ENCODE results near the gene HEXIM2. TPM values are rescaled to one million over a fixed set of nuclear protein-coding genes. Genes with fewer than 3 reads are reported as not detected.

The HEXIM2 gene
- total RNA-seq, 2 experiments from 2014 or later: 5.3 to 8.4 TPM

DNA sequence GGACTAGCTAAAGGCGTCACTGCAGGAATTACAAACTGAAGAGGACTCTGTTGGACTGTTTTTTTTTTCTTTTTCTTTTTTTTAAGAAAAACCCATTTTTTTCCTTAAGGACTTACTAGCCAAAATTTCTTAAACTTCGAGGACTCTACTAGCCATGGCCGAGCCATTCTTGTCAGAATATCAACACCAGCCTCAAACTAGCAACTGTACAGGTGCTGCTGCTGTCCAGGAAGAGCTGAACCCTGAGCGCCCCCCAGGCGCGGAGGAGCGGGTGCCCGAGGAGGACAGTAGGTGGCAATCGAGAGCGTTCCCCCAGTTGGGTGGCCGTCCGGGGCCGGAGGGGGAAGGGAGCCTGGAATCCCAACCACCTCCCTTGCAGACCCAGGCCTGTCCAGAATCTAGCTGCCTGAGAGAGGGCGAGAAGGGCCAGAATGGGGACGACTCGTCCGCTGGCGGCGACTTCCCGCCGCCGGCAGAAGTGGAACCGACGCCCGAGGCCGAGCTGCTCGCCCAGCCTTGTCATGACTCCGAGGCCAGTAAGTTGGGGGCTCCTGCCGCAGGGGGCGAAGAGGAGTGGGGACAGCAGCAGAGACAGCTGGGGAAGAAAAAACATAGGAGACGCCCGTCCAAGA lies 12.5 kb upstream of the HEXIM2 start:
- peak; percentile 80 for DNase-seq
- Mint-ChIP-seq H3K9me3 (no peaks in the 10 kb centered on the region), H3K4me1 (peaks cover 50% of the 10 kb centered on the region), H3K36me3 (ENCODE audit: low read depth) (peaks cover 15% of the 10 kb centered on the region), H3K27ac (peak overlapping the region; percentile 100), H3K27me3 (no peaks in the 10 kb centered on the region), H3K4me3 (peak overlapping the region; percentile 98)
- POLR2A ChIA-PET: interaction anchor here (0.5 to 2.4 kb wide), 7 partner anchors 12 to 1091 kb away, joined by 3 to 24 read pairs (median 5); partner anchors contain the start of genes ACBD4 and HEXIM2
- CTCF ChIA-PET: interaction anchor here (0.6 to 11.0 kb wide), 35 partner anchors 10 to 263 kb away, joined by 3 to 203 read pairs (median 4); partner anchors contain the start of genes ACBD4, EFTUD2, FMNL1 and HEXIM2

GRCh38 chr17:45149669-45150664 lies 11.7 kb upstream of the HEXIM2 start:
- ChIA-PET CTCF (interaction anchor here (0.6 to 11.0 kb wide), 26 partner anchors 11 to 263 kb away, joined by 3 to 203 read pairs (median 5); partner anchors contain the start of genes ACBD4, FMNL1, HEXIM2 and PLCD3), POLR2A (interaction anchor here (1.6 to 2.4 kb wide), 2 partner anchors 11 to 48 kb away, joined by 7 to 24 read pairs; partner anchors contain the start of gene HEXIM2)
- Mint-ChIP-seq H3K36me3 (ENCODE audit: low read depth) (peaks cover 15% of the 10 kb centered on the region), H3K9me3 (no peaks in the 10 kb centered on the region), H3K27ac (peak overlapping the region; percentile 100), H3K4me3 (peak overlapping the region; percentile 98), H3K27me3 (no peaks in the 10 kb centered on the region), H3K4me1 (peaks cover 49% of the 10 kb centered on the region)
- DNase-seq: peak; percentile 43

- ChIA-PET CTCF (interaction anchor here (0.6 to 11.0 kb wide), 15 partner anchors 10 to 1205 kb away, joined by 3 to 203 read pairs (median 3); partner anchors contain the start of genes ACBD4 and HEXIM2), POLR2A (interaction anchor here (1.7 kb wide), 1 partner anchor 10 kb away, joined by 7 read pairs; the partner anchor contains the start of gene HEXIM2)
- no peak for DNase-seq
- Mint-ChIP-seq H3K9me3 (no peaks in the 10 kb centered on the region), H3K36me3 (ENCODE audit: low read depth) (peaks cover 17% of the 10 kb centered on the region), H3K27ac (peak overlapping the region; percentile 82), H3K4me1 (peaks cover 44% of the 10 kb centered on the region), H3K4me3 (peak overlapping the region; percentile 98), H3K27me3 (no peaks in the 10 kb centered on the region)
Observed at GRCh38 chr17:45150911-45151809, 10.5 kb upstream of the HEXIM2 start.

DNA sequence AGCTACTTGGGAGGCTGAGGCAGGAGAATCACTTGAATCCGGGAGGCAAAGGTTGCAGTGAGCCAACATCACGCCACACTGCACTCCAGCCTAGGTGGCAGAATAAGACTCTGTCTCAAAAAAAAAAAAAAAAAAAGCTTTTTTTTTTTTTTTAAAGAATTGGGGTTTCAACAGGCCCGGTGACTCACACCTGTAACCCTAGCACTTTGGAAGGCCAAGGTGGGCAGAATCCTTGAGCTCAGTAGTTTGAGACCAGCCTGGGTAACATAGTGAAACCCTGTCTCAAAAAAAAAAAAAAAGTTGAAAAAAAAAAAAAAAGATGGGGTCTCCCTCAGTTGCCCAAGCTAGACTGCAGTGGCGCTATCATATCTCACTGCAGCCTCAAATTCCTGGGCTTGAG lies 6.6 kb upstream of the HEXIM2 start:
- POLR2A ChIA-PET: no interaction called here
- H3K4me1 Mint-ChIP-seq: peaks cover 44% of the 10 kb centered on the region
- no peaks in the 10 kb centered on the region for H3K27me3 Mint-ChIP-seq
- CTCF ChIA-PET: interaction anchor here (0.6 to 11.0 kb wide), 6 partner anchors 14 to 518 kb away, joined by 3 to 203 read pairs (median 4); partner anchors contain the start of gene ACBD4
- H3K4me3 Mint-ChIP-seq: no peak overlapping the region
- no peaks in the 10 kb centered on the region for H3K9me3 Mint-ChIP-seq
- no peak overlapping the region for H3K27ac Mint-ChIP-seq
- peaks cover 20% of the 10 kb centered on the region for H3K36me3 Mint-ChIP-seq (ENCODE audit: low read depth)
- DNase-seq: no peak

DNA sequence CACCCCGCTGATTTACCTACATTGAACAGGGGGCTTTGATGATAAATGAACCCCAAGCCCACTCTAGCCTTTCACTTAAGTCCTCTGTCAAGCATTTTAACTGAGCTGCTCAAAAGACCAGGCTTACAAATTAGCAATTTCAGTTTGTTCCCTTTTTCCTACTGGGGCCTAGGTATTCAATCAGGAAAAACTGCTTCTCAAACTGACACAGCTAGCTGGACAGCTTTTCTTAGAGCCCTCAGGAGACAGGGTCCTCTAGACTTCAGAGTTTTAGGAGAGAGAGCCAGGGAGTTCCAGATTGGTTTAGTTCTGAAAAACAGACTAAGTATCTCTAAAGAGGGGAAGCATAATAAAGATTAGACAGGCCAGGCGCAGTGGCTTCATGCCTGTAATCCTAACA lies 6.2 kb upstream of the HEXIM2 start:
- Mint-ChIP-seq H3K27ac (no peak overlapping the region), H3K4me1 (peaks cover 42% of the 10 kb centered on the region)

DNA sequence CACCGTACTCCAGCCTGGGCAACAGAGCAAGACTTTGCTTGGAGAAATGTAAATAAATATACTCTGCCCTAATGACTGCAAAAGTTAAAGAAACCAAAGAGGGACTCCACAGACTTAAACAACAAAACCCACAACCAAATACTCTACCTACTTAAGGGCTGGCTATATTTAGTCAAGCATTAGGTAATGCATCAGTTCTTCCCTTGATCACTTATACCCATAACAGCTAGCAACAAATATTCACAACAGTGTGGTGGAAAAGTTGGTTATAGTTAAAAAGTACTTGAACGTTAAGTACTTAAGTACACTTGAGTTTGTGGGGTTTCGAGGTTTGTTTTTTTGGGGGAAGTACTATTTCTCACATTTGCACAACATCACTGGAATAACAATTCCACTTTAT lies 5.4 kb upstream of the HEXIM2 start:
- Mint-ChIP-seq H3K27ac (no peak overlapping the region), H3K9me3 (no peaks in the 10 kb centered on the region), H3K36me3 (ENCODE audit: low read depth) (peaks cover 23% of the 10 kb centered on the region), H3K4me3 (no peak overlapping the region), H3K27me3 (no peaks in the 10 kb centered on the region), H3K4me1 (peaks cover 35% of the 10 kb centered on the region)
- DNase-seq: no peak
- ChIA-PET CTCF (interaction anchor here (11.0 kb wide), 1 partner anchor 20 kb away, joined by 203 read pairs; the partner anchor contains the start of gene ACBD4), POLR2A (no interaction called here)

More for the DNA sequence above, 6.2 kb upstream of the HEXIM2 start:
- POLR2A ChIA-PET: no interaction called here
- Mint-ChIP-seq H3K4me3 (no peak overlapping the region), H3K36me3 (ENCODE audit: low read depth) (peaks cover 21% of the 10 kb centered on the region), H3K9me3 (no peaks in the 10 kb centered on the region), H3K27me3 (no peaks in the 10 kb centered on the region)
- CTCF ChIA-PET: interaction anchor here (0.6 to 11.0 kb wide), 4 partner anchors 19 to 234 kb away, joined by 3 to 203 read pairs (median 4); partner anchors contain the start of gene ACBD4
- DNase-seq: no peak

DNA sequence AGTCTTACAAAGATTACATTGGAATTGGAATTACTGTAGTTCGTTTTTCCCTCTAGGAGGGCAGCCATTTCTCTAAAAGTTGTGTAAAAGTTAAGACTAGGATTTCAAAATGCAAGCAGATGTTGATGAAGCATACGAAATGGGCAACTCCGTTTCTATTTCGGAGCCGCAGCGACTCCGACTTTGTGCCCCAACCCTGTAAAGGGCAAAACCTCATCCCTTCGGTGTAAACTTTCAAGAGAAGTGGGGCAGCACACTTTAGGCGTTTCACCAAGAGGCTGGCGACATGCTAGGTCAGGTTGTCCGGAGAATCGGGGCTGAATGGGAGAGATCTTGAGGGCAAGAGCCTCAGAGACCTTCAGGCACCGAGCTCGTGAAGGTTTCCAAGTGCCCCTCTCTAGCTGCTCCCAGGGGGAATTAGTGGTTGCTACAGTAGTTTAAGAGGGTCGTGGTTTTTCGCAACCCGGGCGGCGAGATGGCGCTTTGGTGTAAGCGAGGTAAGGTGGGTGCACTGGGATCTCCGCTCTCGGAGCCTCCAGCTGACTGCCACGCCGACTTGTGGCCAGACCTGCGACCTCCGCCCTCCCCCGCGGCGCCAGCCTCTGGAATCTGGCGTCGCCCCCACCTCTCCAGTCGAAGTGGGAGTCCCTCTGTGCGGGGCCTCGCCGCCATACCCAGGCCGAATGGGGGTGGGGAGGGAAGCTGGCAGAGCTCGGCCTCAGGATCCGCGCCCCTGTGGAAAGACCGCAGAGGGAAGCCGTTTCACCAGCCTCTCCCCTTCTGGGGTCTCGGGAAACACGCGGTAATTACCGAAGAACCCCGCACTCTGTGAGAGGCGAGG lies 1.0 kb upstream of the HEXIM2 start:
- H3K4me3 Mint-ChIP-seq: peak overlapping the region; percentile 99
- no peaks in the 10 kb centered on the region for H3K9me3 Mint-ChIP-seq
- CTCF ChIA-PET: interaction anchor here (0.9 to 9.4 kb wide), 9 partner anchors 10 to 157 kb away, joined by 3 to 154 read pairs (median 7); partner anchors contain the start of genes ACBD4, HEXIM1 and MAP3K14
- no peaks in the 10 kb centered on the region for H3K27me3 Mint-ChIP-seq
- peak; percentile 44 for DNase-seq
- peak overlapping the region; percentile 96 for H3K27ac Mint-ChIP-seq
- POLR2A ChIA-PET: interaction anchor here (1.0 to 2.8 kb wide), 3 partner anchors 9 to 12 kb away, joined by 7 to 24 read pairs (median 7); partner anchors contain the start of gene HEXIM1
- H3K36me3 Mint-ChIP-seq (ENCODE audit: low read depth): peaks cover 25% of the 10 kb centered on the region
- peaks cover 42% of the 10 kb centered on the region for H3K4me1 Mint-ChIP-seq

GRCh38 chr17:45162025-45162687 lies 481 bp downstream of the HEXIM2 start:
- CTCF ChIA-PET: interaction anchor here (1.2 to 9.4 kb wide), 7 partner anchors 9 to 64 kb away, joined by 5 to 154 read pairs (median 7); partner anchors contain the start of genes ACBD4 and HEXIM1
- peaks cover 39% of the 10 kb centered on the region for H3K4me1 Mint-ChIP-seq
- H3K36me3 Mint-ChIP-seq (ENCODE audit: low read depth): peaks cover 21% of the 10 kb centered on the region
- no peaks in the 10 kb centered on the region for H3K27me3 Mint-ChIP-seq
- no peaks in the 10 kb centered on the region for H3K9me3 Mint-ChIP-seq
- DNase-seq: no peak
- peak overlapping the region; percentile 99 for H3K4me3 Mint-ChIP-seq
- POLR2A ChIA-PET: interaction anchor here (0.9 to 2.8 kb wide), 4 partner anchors 11 to 44 kb away, joined by 3 to 24 read pairs (median 7); partner anchors contain the start of gene HEXIM1
- H3K27ac Mint-ChIP-seq: peak overlapping the region; percentile 96

DNA sequence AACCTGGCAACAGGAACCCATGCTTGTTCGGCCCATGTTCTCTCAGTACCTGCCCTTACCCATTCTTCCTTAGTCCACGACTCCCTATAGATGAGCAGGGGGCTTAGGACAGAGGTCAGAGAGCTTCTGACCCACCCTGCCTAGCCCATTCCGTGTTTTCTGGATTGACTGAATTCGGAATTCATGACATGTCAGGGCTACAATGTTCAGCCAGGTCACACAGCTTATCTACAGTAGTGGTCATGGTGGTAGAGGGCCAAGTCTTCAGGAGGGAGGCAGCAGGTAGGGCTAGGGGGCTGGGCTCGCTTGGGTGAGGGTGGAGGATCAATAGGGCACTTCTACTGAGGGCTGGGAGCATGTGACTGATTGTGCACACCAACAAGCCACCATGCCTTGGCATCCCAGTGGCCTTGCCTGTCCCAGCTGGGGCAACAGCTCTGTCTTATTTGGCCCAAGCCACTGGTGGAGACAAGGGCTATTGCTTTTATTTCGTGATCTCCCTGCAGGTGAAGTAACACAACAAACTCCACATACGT lies 3.1 kb downstream of the HEXIM2 start:
- no peaks in the 10 kb centered on the region for H3K9me3 Mint-ChIP-seq
- ChIA-PET CTCF (interaction anchor here (0.9 to 9.4 kb wide), 3 partner anchors 15 to 33 kb away, joined by 3 to 154 read pairs (median 3); partner anchors contain the start of genes ACBD4 and HEXIM1), POLR2A (no interaction called here)
- H3K27me3 Mint-ChIP-seq: no peaks in the 10 kb centered on the region
- no peak for DNase-seq
- no peak overlapping the region for H3K27ac Mint-ChIP-seq
- H3K4me3 Mint-ChIP-seq: no peak overlapping the region
- peaks cover 11% of the 10 kb centered on the region for H3K36me3 Mint-ChIP-seq (ENCODE audit: low read depth)
- H3K4me1 Mint-ChIP-seq: peaks cover 23% of the 10 kb centered on the region

Data from activated CD4-positive, alpha-beta T cell treated with anti-CD3 and anti-CD28 coated beads, Interleukin-2, amount 10 ng/mL, durations not matched to agents 7 days and 5 days (primary cell).